Esophagus squamous epithelium (tissue), 5 donors: ENCODE measurements around the gene ALS2. TPM values are rescaled to one million over a fixed set of nuclear protein-coding genes. Genes with fewer than 3 reads are reported as not detected.

Experiments
- DNase-seq: peaks from one replicate; lab custom pipeline; 2025; lab: John Stamatoyannopoulos, UW
- H3K27ac ChIP-seq, 4 donors: fragments of 200-600 bp; sonication (generic); one replicate each; pipeline ENCODE4 v1.5.1; 2016 to 2019; ENCODE audit warnings: mild to moderate bottlenecking in 1 of 4
- H3K27me3 ChIP-seq, 4 donors: fragments of 200-600 bp; sonication (generic); 1 replicate in 3 of 4; 2 replicates in 1 of 4; pipeline versions ENCODE4 v1.5.1 to v1.6.0; 2017 to 2021; ENCODE audit warnings: antibody characterized with exemption in 1 of 4
- H3K36me3 ChIP-seq, 3 donors: fragments of 200-600 bp; sonication (generic); one replicate each; pipeline ENCODE4 v1.5.1; 2016 to 2019
- H3K4me1 ChIP-seq, 3 donors: fragments of 200-600 bp; sonication (generic); one replicate each; pipeline ENCODE4 v1.5.1; 2017 to 2019
- H3K4me3 ChIP-seq, 4 donors: fragments of 200-600 bp; sonication (generic); 1 replicate in 3 of 4; 2 replicates in 1 of 4; pipeline ENCODE4 v1.5.1; 2016 to 2019; ENCODE audit warnings: mild to moderate bottlenecking in 2 of 4, moderate library complexity in 1 of 4
- H3K9me3 ChIP-seq, 3 donors: fragments of 200-600 bp; sonication (generic); one replicate each; pipeline ENCODE4 v1.5.1; 2016 to 2019
- CTCF ChIP-seq, 6 experiments: fragments of 450-650 bp in 4 of 6; fragments of 200-600 bp in 2 of 6; sonication (generic) in 2 of 6; IDR thresholded peaks; one replicate each; pipeline ENCODE4 v1.5.1; 2016 to 2019; ENCODE audit warnings: antibody characterized with exemption in 6 of 6, mild to moderate bottlenecking in 4 of 6, moderate library complexity in 4 of 6
- POLR2A ChIP-seq, 4 donors: fragments of 450-650 bp; IDR thresholded peaks; one replicate each; pipeline ENCODE4 v1.6.1; 2017; ENCODE audit warnings: antibody characterized with exemption in 4 of 4, mild to moderate bottlenecking in 4 of 4, moderate library complexity in 3 of 4
- WGBS, 2 donors: methylation state at CpG; one replicate each; pipeline ENCODE4 v1.1.5; 2018; 5-methylcytosine and 5-hydroxymethylcytosine counted together
- intact Hi-C: fragments of 100-400 bp; cut with DNase I; formaldehyde crosslinking; loops from one replicate; pipeline ENCODE4 v1.15.0; 2022
- total RNA-seq, 4 donors: library from RNA; depleted of rRNA; stranded (reverse); fragments of >200 nt; gene quantifications; one replicate each; pipeline ENCODE4 v1.1.0, GENCODE V29; 2016
- donor health status: DM: yes; HTN: yes; CAD: no.

Gene ALS2
- 10 to 100 TPM in 1 of 4 donors, 1 to 10 TPM in 3; 7.0 to 15.1 (median 8.5) TPM for total RNA-seq

GRCh38 chr2:201780674-201781493 is at the start of gene ALS2:
ALS2 (minus strand) TSS chr2:201780933; CDS start chr2:201768885, 12,048 bp downstream.
- 0 to 1% methylated on average over 19 to 24 of the region's 60 CpGs for WGBS, 2 donors
- peak in 2 of 4 donors; percentile 33 to 70 for TF ChIP-seq POLR2A (IDR thresholded peaks at IDR 0.05)
- TF ChIP-seq CTCF (IDR thresholded peaks at IDR 0.05), result no peak
- Histone ChIP-seq H3K4me3 (peak within 1 kb of the TSS; percentile 70 to 99 (median 88)), H3K27ac (peak within 1 kb of the TSS; percentile 84 to 94 (median 92)), H3K9me3 (no peaks in the 10 kb centered on the region), H3K36me3 (no peaks in the 10 kb centered on the region), H3K27me3 (no peaks in the 10 kb centered on the region), H3K4me1 (peaks cover 5 to 23% (median 6%) of the 10 kb centered on the region in 3 donors)
- peak; percentile 81 for DNase-seq
- intact Hi-C loops, result no loop called here

- intact Hi-C loops, result no loop called here
- Histone ChIP-seq H3K4me1 (no peaks in the 10 kb centered on the region), H3K36me3 (no peaks in the 10 kb centered on the region), H3K27ac (no peak overlapping the region), H3K4me3 (no peak overlapping the region), H3K9me3 (no peaks in the 10 kb centered on the region), H3K27me3 (no peaks in the 10 kb centered on the region)
- no peak for DNase-seq
- 79 to 89% methylated on average over 2 of the region's 2 CpGs for WGBS, 2 donors
- no peak for TF ChIP-seq POLR2A (IDR thresholded peaks at IDR 0.05)
- TF ChIP-seq CTCF (IDR thresholded peaks at IDR 0.05), result no peak
Observed at GRCh38 chr2:201828220-201828619, 47.5 kb upstream of the ALS2 start.

GRCh38 chr2:201827621-201828020 is 46.9 kb upstream of the ALS2 start:
- WGBS, 2 donors, result 57 to 76% methylated on average over 2 to 3 of the region's 3 CpGs
- H3K27me3 ChIP-seq, result no peaks in the 10 kb centered on the region
- no peak for TF ChIP-seq POLR2A (IDR thresholded peaks at IDR 0.05)
- no peak for TF ChIP-seq CTCF (IDR thresholded peaks at IDR 0.05)
- H3K27ac ChIP-seq, result no peak overlapping the region
- H3K36me3 ChIP-seq, result no peaks in the 10 kb centered on the region
- no peak for DNase-seq
- intact Hi-C loops, result no loop called here
- no peaks in the 10 kb centered on the region for H3K9me3 ChIP-seq
- no peak overlapping the region for H3K4me3 ChIP-seq
- H3K4me1 ChIP-seq, result no peaks in the 10 kb centered on the region

GRCh38 chr2:201824212-201824611 is 43.5 kb upstream of the ALS2 start:
- H3K4me1 ChIP-seq, result no peaks in the 10 kb centered on the region
- intact Hi-C loops, result no loop called here
- H3K4me3 ChIP-seq, result no peak overlapping the region
- no peak overlapping the region for H3K27ac ChIP-seq
- TF ChIP-seq CTCF (IDR thresholded peaks at IDR 0.05), result no peak
- no peak for TF ChIP-seq POLR2A (IDR thresholded peaks at IDR 0.05)
- 56 to 59% methylated on average over 1 of the region's 1 CpG for WGBS, 2 donors
- no peak for DNase-seq
- no peaks in the 10 kb centered on the region for H3K27me3 ChIP-seq
- H3K36me3 ChIP-seq, result no peaks in the 10 kb centered on the region
- no peaks in the 10 kb centered on the region for H3K9me3 ChIP-seq

- Histone ChIP-seq H3K4me3 (no peak overlapping the region), H3K27me3 (no peaks in the 10 kb centered on the region), H3K36me3 (no peaks in the 10 kb centered on the region), H3K27ac (no peak overlapping the region), H3K9me3 (no peaks in the 10 kb centered on the region), H3K4me1 (no peaks in the 10 kb centered on the region)
- no peak for TF ChIP-seq POLR2A (IDR thresholded peaks at IDR 0.05)
- TF ChIP-seq CTCF (IDR thresholded peaks at IDR 0.05), result no peak
- no peak for DNase-seq
- WGBS, 2 donors, result 47 to 71% methylated on average over 4 to 5 of the region's 5 CpGs
- intact Hi-C loops, result no loop called here
Observed at GRCh38 chr2:201821080-201821479, 40.3 kb upstream of the ALS2 start.
